ENCODE results near the gene CA4. TPM values are rescaled to one million over a fixed set of nuclear protein-coding genes. Genes with fewer than 3 reads are reported as not detected.

Gene CA4
- total RNA-seq, 1 donor from 2014 or later: 0.26 TPM

DNA sequence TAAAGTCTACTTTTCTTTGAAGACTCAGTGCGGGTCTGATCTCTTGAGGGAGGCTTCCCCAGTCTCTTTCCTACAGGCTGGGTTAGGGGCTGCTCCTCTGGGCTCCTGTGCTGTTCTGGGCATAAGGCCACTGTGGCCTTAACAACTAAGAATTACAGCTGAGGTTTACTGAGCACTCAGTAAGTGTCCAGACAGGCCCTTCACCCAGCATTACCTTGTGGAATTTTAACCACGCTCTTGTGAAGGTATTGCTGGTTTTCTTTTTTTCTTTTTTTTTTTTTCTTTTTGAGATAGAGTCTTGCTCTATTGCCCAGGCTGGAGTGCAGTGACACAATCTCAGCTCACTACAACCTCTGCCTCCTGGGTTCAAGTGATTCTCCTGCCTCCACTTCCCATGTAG, 3.6 kb upstream of the CA4 start:
- TF ChIP-seq, protein P1, sequence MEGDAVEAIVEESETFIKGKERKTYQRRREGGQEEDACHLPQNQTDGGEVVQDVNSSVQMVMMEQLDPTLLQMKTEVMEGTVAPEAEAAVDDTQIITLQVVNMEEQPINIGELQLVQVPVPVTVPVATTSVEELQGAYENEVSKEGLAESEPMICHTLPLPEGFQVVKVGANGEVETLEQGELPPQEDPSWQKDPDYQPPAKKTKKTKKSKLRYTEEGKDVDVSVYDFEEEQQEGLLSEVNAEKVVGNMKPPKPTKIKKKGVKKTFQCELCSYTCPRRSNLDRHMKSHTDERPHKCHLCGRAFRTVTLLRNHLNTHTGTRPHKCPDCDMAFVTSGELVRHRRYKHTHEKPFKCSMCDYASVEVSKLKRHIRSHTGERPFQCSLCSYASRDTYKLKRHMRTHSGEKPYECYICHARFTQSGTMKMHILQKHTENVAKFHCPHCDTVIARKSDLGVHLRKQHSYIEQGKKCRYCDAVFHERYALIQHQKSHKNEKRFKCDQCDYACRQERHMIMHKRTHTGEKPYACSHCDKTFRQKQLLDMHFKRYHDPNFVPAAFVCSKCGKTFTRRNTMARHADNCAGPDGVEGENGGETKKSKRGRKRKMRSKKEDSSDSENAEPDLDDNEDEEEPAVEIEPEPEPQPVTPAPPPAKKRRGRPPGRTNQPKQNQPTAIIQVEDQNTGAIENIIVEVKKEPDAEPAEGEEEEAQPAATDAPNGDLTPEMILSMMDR (conservative IDR thresholded peaks at IDR 0.05): no peak
- peak overlapping the region; percentile 28 for H3K4me3 Mint-ChIP-seq
- H3K9me3 Mint-ChIP-seq: no peaks in the 10 kb centered on the region
- no peaks in the 10 kb centered on the region for H3K36me3 Mint-ChIP-seq (ENCODE audit: low read depth)
- peaks cover 46% of the 10 kb centered on the region for H3K4me1 Mint-ChIP-seq
- no peak for DNase-seq (ENCODE audit: low read depth, low spot score)
- peaks cover 100% of the 10 kb centered on the region for H3K27me3 Mint-ChIP-seq (ENCODE audit: low read depth)
- H3K27ac Mint-ChIP-seq (ENCODE audit: unreplicated experiment): no peak overlapping the region

DNA sequence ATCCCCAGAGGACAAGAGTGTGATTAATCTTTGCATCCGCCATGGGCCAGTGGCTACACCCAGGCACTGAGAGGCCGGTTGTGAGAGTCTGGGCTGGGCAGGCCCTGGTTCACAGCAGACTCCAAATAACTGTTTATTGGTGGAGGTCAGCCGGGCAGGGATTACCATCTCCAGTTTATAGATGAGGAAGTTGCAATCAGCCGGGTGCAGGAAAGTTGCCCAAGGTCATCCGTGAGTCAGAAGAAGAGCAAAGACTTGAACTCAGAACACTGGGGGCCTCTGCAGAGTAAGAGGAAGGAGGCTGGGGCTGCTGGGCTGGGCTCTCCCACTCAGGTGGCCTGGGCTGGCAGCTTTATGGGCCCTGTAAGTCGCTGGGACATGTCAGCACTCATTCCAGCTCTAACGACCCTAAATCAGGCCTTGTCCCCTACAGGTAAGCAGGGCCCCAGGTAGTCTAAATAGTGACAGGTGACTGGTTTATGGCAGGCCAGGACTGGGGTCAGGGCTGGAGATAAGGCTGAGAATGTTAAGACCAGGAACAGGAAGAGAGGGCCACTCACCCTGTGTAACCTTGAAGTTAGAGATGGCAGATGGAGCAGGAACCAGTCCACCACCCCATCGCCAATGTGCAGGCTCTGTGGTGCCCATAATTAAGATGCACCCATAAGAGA, 2.1 kb upstream of the CA4 start:
- Mint-ChIP-seq H3K4me1 (peaks cover 33% of the 10 kb centered on the region), H3K27ac (ENCODE audit: unreplicated experiment) (no peak overlapping the region)
- TF ChIP-seq, protein P1 (conservative IDR thresholded peaks at IDR 0.05): no peak

DNA sequence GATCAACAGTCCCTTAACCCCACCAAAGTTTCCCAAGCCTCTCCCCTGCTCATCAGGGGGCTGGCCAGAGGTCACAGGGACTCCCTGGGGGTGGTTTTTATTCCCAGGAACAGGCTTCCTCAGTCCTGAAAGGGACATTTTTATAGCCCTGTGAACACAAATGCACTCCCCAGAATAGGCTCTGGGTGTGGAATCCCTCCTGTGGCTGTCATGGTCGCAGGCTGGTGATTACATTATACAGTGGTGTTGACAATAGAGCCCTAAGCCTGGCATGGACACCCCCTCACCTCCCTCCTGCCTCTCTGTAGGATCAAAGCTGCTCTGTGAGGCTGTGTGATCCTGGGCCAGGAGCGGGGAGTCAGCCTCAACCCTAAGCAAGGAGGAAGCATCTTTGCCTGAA, 1.4 kb upstream of the CA4 start:
- Mint-ChIP-seq H3K27ac (ENCODE audit: unreplicated experiment) (no peak overlapping the region), H3K36me3 (ENCODE audit: low read depth) (no peaks in the 10 kb centered on the region), H3K9me3 (no peaks in the 10 kb centered on the region), H3K4me3 (no peak overlapping the region), H3K4me1 (peaks cover 26% of the 10 kb centered on the region), H3K27me3 (ENCODE audit: low read depth) (peaks cover 100% of the 10 kb centered on the region)
- no peak for DNase-seq (ENCODE audit: low read depth, low spot score)
- TF ChIP-seq, protein P1 (conservative IDR thresholded peaks at IDR 0.05): no peak

More for the DNA sequence above, 2.1 kb upstream of the CA4 start:
- Mint-ChIP-seq H3K27me3 (ENCODE audit: low read depth) (peaks cover 100% of the 10 kb centered on the region), H3K4me3 (no peak overlapping the region), H3K36me3 (ENCODE audit: low read depth) (no peaks in the 10 kb centered on the region), H3K9me3 (no peaks in the 10 kb centered on the region)
- no peak for DNase-seq (ENCODE audit: low read depth, low spot score)

DNA sequence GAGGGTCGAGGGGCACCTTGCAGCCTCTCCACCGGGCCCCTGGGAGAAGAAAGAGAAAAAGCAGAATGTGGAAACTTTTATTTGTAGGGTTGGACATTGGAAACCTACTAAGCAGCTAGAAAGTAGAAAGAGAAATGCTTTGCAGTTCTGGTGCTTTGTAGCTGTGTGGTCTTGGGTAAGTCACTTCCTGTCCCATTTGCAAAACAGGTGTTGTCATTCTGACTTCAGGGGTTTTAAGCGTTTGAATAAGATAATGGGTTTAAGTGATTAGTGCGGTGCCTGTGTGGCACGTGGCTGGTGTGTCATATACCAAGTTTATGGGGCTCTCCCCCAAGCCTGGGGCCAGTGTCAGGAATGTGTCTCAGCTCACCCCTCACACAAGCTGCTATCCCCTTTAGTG, 1.6 kb downstream of the CA4 start:
- Mint-ChIP-seq H3K9me3 (no peaks in the 10 kb centered on the region), H3K27ac (ENCODE audit: unreplicated experiment) (no peak overlapping the region), H3K27me3 (ENCODE audit: low read depth) (peaks cover 83% of the 10 kb centered on the region), H3K36me3 (ENCODE audit: low read depth) (no peaks in the 10 kb centered on the region), H3K4me3 (peak overlapping the region; percentile 47), H3K4me1 (peaks cover 5% of the 10 kb centered on the region)
- no peak for DNase-seq (ENCODE audit: low read depth, low spot score)
- TF ChIP-seq, protein P1 (conservative IDR thresholded peaks at IDR 0.05): no peak

DNA sequence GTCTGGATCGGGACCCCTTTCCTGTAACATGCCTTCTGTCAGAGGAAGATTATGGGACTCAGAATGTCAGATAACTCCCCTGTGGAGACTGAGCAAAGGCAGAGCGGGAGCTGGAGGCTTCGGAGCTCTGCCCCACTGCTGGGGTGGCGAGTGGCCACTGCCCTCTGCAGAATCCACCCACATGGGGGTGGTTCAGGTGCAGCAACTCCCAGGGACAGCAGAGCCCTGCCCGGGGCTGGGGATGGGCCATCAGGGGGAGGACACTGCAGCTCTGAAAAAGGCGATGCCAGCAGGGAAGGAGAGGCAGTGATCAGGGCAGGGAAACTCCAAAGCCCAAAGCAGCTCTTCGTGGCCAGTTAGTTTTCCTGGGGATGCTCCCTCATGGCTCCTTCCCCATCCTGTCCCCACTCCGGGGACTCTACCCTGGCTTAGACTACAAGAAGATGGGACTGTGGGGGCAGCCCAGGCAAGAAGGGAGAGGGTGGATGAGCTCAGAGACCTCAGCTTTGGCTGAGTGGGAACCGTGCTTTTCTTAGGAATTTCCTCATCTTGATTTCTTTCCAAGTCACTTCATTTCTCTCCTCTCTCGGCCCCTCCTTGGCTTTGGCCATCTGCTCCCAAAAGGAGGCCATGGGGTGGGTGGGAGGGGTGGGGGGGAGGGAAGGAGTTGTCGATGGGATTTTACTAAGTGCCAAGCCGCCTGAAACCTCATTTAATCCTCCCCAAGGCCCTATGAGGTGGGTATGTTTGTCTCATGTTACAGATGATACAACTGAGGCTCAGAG, 4.0 kb downstream of the CA4 start:
- Mint-ChIP-seq H3K27ac (ENCODE audit: unreplicated experiment) (no peak overlapping the region), H3K9me3 (no peaks in the 10 kb centered on the region)

More for the DNA sequence above, 4.0 kb downstream of the CA4 start:
- no peaks in the 10 kb centered on the region for H3K36me3 Mint-ChIP-seq (ENCODE audit: low read depth)
- H3K4me1 Mint-ChIP-seq: peaks cover 9% of the 10 kb centered on the region
- no peak overlapping the region for H3K4me3 Mint-ChIP-seq
- TF ChIP-seq, protein P1 (conservative IDR thresholded peaks at IDR 0.05): no peak
- no peak for DNase-seq (ENCODE audit: low read depth, low spot score)
- peaks cover 70% of the 10 kb centered on the region for H3K27me3 Mint-ChIP-seq (ENCODE audit: low read depth)
